GM21526 (cell line): ENCODE results near the gene ABCC6.
"Not testable (repeated sequence)": the region's sequence is repeated elsewhere in the genome, so short reads cannot be mapped to it uniquely, and the experiment has no call there.

Experiments
- ATAC-seq: cut with Tn5 transposase; IDR thresholded peaks from one replicate; pipeline ENCODE4 v1.9.1; 2021; ENCODE audit warnings: moderate library complexity; ENCODE audit not compliant: unreplicated experiment, low FRiP score

Gene ABCC6

DNA sequence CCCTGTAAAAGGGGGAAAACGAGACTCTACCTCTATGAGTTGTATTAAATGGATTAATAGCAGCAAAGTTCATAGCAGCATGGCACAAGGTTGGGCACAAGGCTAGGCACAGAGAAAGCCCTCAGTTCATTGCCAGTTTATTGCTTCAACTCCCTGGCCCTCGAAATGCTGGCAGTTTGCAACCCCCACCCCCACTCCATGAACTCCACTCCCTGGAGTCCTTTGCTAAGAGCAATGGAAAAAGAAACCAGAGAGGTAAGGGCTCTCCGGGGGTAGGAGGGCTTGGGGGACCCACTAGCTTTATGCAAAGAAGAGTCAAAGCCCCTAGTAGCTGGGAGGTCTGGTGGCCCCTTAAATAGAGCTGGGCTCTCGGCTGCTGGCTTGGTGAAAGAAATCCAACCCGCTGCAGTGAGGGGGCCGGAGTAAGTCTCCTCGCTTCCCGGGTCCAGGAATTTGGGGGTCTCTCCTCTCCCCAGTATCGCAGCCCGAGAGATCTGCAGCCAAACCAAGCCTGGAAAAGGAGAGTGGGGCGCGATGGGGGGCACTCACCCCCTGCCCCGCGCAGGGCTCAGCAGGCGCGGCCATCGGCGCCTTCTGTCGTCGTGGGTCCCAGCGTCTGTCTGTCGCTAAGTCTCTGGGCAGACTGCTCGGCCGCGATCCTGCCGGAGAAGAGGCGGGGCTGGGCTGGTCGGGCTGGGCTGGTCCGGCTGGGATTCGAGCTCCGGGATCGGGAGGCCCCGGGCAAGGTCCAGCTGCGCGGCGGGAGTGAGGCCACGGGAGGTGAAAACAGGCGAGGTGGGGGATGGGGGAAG lies at the start of gene ABCC6:
ABCC6 (minus strand) TSS at position 645 of the 812 bp plus-strand sequence; CDS start at position 585, 60 bp downstream.
- ATAC-seq, result not testable (repeated sequence)

- not testable (repeated sequence) for ATAC-seq
These were observed 49.4 kb upstream of the ABCC6 start for GRCh38 chr16:16272573-16273221.

DNA sequence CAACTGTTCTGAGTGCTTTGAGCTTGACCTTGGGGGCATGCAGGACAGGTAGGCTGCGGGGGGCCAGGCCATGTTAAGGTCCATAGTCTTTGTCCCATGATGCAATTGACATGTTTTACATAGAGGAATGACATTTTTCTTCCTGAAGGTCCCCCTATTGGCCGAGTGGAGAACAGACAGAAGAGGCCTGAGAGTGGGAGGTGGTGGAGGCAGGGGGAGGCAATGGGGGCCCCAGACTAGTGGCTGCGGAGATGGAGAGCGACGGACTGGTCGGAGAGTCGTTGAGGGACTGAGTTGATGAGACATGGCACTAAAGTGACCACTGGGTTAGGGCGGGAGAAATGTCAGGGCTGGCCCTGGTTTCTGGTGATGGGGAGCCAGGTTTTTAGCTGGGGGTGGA lies 48.4 kb upstream of the ABCC6 start:
- not testable (repeated sequence) for ATAC-seq

DNA sequence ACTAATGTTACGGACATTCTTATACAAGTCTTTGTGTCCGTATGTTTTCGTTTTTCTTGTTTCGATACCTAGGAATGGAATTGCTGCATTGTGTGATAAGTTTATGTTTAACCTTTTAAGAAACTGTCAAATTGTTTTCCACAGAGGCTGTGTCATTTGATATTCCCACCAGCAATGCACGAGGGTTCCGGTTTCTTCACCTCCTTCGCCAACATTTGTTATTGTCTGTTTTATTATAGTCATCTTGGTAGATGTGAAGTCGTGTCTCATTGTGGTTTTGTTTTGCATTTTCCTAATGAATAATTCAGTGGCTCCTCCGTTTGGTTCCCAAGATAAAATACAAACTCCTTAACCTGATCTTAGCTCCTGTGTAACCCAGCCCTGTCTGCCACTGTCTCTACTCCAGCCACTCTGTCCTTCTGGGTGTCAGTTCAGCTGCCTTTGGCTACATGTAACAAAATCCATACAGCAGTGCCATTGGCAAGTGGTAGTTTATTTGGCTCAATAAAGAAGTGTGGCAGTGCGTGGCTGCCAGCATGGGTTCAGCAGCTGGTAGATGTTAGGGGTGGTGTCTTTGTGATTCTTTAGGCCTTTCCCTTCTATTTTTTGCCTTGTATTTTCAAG lies 45.0 kb upstream of the ABCC6 start:
- not testable (repeated sequence) for ATAC-seq

GRCh38 chr16:16267708-16268107 lies 44.4 kb upstream of the ABCC6 start:
- not testable (repeated sequence) for ATAC-seq

- not testable (repeated sequence) for ATAC-seq
These were observed 41.8 kb upstream of the ABCC6 start for GRCh38 chr16:16265044-16265443.

DNA sequence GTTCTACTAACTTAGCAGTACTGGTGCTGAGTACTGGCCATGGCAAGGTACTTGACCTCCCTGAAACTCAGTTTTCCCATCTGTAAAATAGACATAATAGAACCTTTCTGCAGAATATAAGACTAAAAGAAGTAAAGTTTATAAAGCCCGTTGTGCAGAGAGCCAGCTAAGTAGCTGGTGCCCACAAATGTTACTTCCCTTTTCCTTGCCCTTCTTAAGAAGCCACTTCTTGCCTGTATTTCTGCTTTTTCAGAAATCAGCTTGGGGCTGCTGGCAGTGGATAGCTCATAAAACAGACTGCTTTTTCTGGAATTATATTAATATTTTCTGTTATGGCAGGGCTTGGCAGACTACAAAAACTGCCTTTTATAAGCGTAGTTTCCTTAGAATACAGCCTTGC lies 40.7 kb upstream of the ABCC6 start:
- not testable (repeated sequence) for ATAC-seq

DNA sequence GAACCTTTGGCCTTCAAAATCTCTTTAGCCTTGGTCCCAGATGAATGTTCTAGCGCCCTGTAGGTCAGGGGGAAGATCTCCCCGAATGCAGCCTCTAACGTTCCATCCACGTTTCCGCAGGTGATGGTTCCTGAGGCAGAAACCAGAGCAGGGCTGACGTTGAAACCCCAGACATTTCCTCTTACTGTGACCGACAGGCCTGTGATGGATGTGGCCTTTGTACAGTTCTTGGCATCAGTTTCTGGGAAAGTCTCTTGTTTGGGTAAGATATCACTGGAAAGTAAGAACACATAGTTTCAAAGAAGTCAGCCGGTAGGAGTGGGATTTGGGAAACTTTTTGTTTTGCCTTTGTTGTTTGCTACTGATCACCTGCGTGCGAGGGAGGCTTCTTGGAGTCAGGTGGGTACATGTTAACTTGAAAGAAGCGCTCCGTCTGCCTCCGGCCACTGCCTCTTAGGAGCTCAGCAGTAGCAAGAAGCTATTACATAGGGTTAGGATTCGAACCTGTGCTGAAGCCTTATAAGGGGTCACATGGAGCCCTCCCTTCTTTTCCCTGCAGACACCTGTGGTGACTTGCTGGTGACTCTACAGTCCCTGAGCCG lies 39.8 kb upstream of the ABCC6 start:
- ATAC-seq, result not testable (repeated sequence)

GRCh38 chr16:16259971-16260370 lies 36.7 kb upstream of the ABCC6 start:
- not testable (repeated sequence) for ATAC-seq

GRCh38 chr16:16258822-16259221 lies 35.5 kb upstream of the ABCC6 start:
- ATAC-seq, result not testable (repeated sequence)

DNA sequence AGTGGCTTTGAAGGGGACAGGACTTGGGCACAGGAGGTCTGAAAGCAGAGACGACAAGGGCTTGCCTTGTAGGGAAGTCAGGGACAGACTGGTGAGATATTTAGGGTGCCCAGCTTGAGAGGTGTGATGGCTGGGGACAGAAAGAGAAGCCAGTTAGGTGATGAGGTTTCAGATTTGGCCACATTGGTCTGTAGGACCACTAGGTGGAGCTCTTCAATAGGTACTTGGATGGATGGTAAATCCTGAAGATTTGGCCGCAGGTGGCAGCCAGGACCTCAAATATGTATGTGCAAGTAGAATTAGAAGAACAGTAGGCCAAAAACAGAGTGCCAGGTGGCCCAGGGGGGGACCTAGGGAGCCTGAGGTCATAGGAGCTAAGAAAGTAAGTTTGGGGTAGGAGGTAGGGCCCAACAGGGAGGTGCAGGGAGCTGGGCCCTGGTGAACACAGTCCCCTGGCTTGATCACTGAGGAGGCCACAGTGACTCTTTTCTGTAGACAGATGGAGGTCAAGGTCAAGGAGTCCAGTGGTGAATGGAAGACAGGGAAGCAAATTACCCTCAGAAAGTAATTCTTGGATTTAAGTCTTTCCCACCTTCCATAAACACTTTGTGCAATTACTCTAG lies 34.1 kb upstream of the ABCC6 start:
- ATAC-seq, result not testable (repeated sequence)

DNA sequence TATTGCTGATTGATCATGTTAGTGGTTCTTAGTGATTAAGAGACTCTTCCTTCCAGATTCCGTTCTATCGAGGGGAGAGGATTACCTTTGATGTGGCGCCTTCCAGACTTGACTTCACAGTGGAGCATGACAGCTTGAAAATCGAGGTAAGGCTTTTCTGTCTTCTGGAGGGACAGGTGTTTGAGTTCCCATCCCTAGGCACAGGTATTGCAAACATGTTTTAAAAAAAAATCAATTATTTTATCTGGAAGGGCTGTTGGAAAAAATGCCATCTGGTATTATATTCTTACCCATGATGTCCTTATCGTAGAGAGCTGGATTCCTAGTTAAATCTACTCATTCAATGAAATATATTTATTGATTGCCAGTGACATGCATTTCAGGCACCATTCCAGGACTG lies 29.1 kb upstream of the ABCC6 start:
- not testable (repeated sequence) for ATAC-seq

GRCh38 chr16:16249621-16250330 lies 26.5 kb upstream of the ABCC6 start:
- not testable (repeated sequence) for ATAC-seq

DNA sequence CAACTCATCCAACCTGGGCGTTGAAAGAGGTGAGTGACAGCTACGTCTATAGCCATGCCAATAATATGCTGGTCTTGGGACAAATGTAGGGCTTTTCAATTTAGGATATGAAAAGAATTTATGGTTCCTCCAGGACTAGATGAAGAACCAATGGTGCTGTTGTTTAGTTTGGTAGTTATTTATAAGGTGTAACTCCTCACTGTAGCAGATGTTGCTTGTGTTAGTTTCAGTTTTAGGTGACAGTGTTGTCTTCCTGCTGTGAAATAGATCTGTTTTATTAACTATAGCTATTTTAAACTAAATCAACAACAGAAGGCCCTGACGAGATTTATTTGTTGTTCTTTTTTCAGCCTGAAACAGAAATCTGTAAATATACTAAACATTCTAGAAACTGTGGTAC lies 24.1 kb upstream of the ABCC6 start:
- not testable (repeated sequence) for ATAC-seq

DNA sequence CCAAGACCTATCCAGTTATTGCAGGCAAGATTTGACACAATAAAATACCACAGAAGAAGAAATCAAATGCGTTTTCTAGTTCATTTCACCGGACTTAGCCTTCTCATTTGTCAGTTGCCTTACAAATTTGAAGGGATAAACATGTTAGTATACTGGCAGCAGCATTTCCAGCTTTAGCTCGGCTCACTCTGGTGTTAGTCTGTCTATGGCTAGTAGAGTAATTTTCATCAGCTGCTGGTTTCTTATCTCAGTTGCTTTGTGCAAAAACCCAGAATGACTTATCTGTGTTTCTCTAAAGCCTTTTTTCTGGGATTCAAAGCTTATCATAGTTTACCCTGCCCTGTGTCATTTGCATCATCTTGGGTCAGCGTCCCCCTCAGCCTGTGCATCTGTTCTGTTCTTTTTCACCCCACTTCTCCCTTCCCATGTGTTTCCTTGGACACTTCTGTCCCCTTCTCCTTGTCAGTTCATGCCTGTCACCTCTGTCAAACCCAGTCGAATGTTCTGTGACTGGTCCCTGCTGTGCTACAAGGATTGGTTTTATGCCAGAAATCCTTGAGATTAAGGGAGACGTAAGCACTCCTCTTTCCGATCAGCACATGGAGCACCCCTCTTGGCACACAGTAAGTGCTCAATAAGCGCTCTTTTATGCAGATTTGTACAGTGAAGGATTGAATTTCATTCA lies 23.4 kb upstream of the ABCC6 start:
- not testable (repeated sequence) for ATAC-seq

DNA sequence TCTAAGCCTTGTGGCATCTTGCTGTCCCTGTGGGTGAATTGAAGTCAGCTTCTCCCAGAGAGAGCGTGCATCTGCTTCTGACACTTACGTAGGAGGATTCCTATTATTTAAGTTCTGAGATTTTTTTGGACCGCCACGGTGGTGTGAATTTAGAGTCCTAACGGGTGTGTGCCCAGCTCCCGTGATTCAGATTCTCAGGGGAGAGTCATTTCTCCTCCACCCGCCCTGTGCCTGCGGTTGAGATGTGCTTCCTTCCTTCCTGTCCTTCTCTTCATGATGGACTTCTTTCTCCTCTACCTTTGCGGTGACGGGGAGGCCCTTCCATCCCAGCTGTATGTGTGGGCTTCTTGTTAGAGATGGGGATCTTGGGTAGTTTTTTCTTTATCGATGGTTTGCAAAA lies 20.6 kb upstream of the ABCC6 start:
- not testable (repeated sequence) for ATAC-seq

- ATAC-seq, result not testable (repeated sequence)
These were observed 17.4 kb upstream of the ABCC6 start for GRCh38 chr16:16240667-16241066.

- not testable (repeated sequence) for ATAC-seq
These were observed 14.4 kb upstream of the ABCC6 start for GRCh38 chr16:16237738-16238137.

DNA sequence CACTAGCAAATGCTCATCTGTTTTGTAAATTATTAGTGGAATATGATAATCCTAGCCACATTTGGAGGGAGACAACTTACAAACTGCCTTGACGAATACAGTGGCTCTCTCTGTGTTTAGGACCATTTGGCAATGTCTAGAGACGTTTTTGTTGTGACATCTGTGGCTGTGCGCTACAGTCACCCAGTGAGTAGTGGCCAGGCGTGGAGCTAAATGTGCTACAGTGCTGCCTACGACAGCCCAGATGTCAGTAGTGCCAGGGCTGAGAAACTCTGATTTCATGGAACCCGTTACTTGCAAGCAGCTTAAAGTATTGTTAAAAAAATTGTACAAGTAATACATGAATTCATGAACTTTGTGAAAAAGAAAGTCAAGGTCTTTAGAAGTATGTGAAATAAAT lies 13.8 kb upstream of the ABCC6 start:
- ATAC-seq, result not testable (repeated sequence)
